Endothelial cell of umbilical vein (primary cell): ENCODE results near the gene ELF4. TPM values are rescaled to one million over a fixed set of nuclear protein-coding genes. Genes with fewer than 3 reads are reported as not detected.

Experiments
- BruUV-seq: library from RNA; stranded (reverse); fragments of 400-500 nt; replicated peaks from 2 replicates; lab custom pipeline; 2021; lab: Mats Ljungman, UMichigan
- CTCF ChIA-PET: fragments of 300-600, 350-600 bp; sonication (Branson Sonifier 250); formaldehyde crosslinking; loops from one replicate; lab custom pipeline; 2021; ENCODE audit warnings: antibody characterized with exemption, inconsistent platforms; lab: Charles Lee
- POLR2A ChIA-PET: fragments of 300-600, 350-600 bp; sonication (Branson Sonifier 250); formaldehyde crosslinking; loops from one replicate; lab custom pipeline; 2021; ENCODE audit warnings: antibody characterized with exemption, inconsistent platforms; lab: Charles Lee
- DNase-seq: peaks from one replicate; pipeline ENCODE4 v3.0.0-alpha.2; 2011; ENCODE audit warnings: low read depth, low spot score
- FAIRE-seq: peaks from 2 replicates; lab custom pipeline; 2011; peaks lifted over from hg19 to GRCh38; lab: Jason Lieb, UNC
- H2AFZ ChIP-seq: 2 replicates; pipeline ENCODE4 v1.6.0; 2012; ENCODE audit warnings: low read depth, low read length, control low read depth, inconsistent platforms
- H3K27ac ChIP-seq: 2 replicates; pipeline ENCODE4 v1.5.1; 2011; ENCODE audit warnings: low read depth, mild to moderate bottlenecking, control low read depth, low read length, moderate library complexity; ENCODE audit not compliant: insufficient read depth
- H3K27me3 ChIP-seq, 2 experiments: 2 replicates each; pipeline versions ENCODE4 v1.6.0 to v1.6.1; 2011; ENCODE audit warnings: low read length in 2 of 2, mixed read lengths in 1 of 2; ENCODE audit not compliant: control insufficient read depth in 2 of 2, insufficient read depth in 2 of 2
- H3K36me3 ChIP-seq, 2 experiments: 2 replicates in 1 of 2; 3 replicates in 1 of 2; pipeline ENCODE4 v1.5.1; 2011; ENCODE audit warnings: low read length in 2 of 2, mild to moderate bottlenecking in 1 of 2, moderate library complexity in 1 of 2; ENCODE audit not compliant: control insufficient read depth in 2 of 2, insufficient read depth in 2 of 2; ENCODE audit errors: extremely low read depth in 1 of 2
- H3K4me1 ChIP-seq: 3 replicates; pipeline ENCODE4 v1.5.1; 2011; ENCODE audit warnings: mild to moderate bottlenecking, low read length; ENCODE audit not compliant: control insufficient read depth, insufficient read depth; ENCODE audit errors: extremely low read depth
- H3K4me2 ChIP-seq: 2 replicates; pipeline ENCODE4 v1.6.1; 2011; ENCODE audit warnings: low read length, control low read depth, mixed read lengths; ENCODE audit not compliant: insufficient read depth
- H3K4me3 ChIP-seq, 3 experiments: fragments of 200-600 bp in 1 of 3; sonication (generic), shearing (Covaris generic) in 1 of 3; replicated peaks in 1 of 3; 2 replicates each; pipeline ENCODE4 v1.5.1; 2011 to 2016; ENCODE audit warnings: control low read depth in 3 of 3, low read length in 3 of 3, mild to moderate bottlenecking in 2 of 3, inconsistent platforms in 1 of 3, low read depth in 1 of 3, moderate library complexity in 1 of 3; ENCODE audit not compliant: insufficient read depth in 1 of 3
- H3K79me2 ChIP-seq: 2 replicates; pipeline ENCODE4 v1.6.0; 2012; ENCODE audit warnings: low read length, inconsistent platforms; ENCODE audit not compliant: control insufficient read depth, insufficient read depth
- H3K9ac ChIP-seq: replicated peaks from 2 replicates; pipeline ENCODE3; 2011; ENCODE audit warnings: low read length, control low read depth; ENCODE audit not compliant: insufficient read depth; ENCODE audit errors: extremely low read depth
- H3K9me1 ChIP-seq: replicated peaks from 3 replicates; pipeline ENCODE4 v1.6.0; 2011; ENCODE audit warnings: mild to moderate bottlenecking, low read length; ENCODE audit not compliant: control insufficient read depth, insufficient read depth; ENCODE audit errors: extremely low read depth
- H3K9me3 ChIP-seq: replicated peaks from 2 replicates; pipeline ENCODE4 v1.5.1; 2012; ENCODE audit warnings: low read length, inconsistent platforms; ENCODE audit not compliant: control insufficient read depth, insufficient read depth
- H4K20me1 ChIP-seq: replicated peaks from 2 replicates; pipeline ENCODE3; 2011; ENCODE audit warnings: mild to moderate bottlenecking, low read length; ENCODE audit not compliant: control insufficient read depth, insufficient read depth; ENCODE audit errors: extremely low read depth
- EZH2 ChIP-seq: IDR thresholded peaks from 2 replicates; pipeline ENCODE4 v1.6.1; 2012; ENCODE audit warnings: borderline replicate concordance, low read depth, mild to moderate bottlenecking, moderate library complexity, low read length, inconsistent platforms; ENCODE audit not compliant: severe bottlenecking
- GATA2 ChIP-seq: IDR thresholded peaks from 2 replicates; pipeline ENCODE4 v1.7.0; 2011; ENCODE audit warnings: low read depth, mild to moderate bottlenecking, moderate library complexity, mixed read lengths, low read length; ENCODE audit not compliant: insufficient read length, insufficient read depth
- JUN ChIP-seq: IDR thresholded peaks from 2 replicates; pipeline ENCODE4 v1.6.1; 2011; ENCODE audit warnings: borderline replicate concordance, low read depth; ENCODE audit not compliant: insufficient read length, insufficient read depth
- MYC ChIP-seq: IDR thresholded peaks from one replicate; pipeline ENCODE4 v1.6.1; 2011; ENCODE audit warnings: mild to moderate bottlenecking, low read depth, low read length
- POLR2AphosphoS5 ChIP-seq: IDR thresholded peaks from 2 replicates; pipeline ENCODE4 v1.6.1; 2012; ENCODE audit warnings: low read depth, mild to moderate bottlenecking, control low read depth, low read length, moderate library complexity; ENCODE audit not compliant: insufficient read depth
- dilution Hi-C: fragments of 300-500 bp; cut with MboI; formaldehyde crosslinking; loops from one replicate; pipeline ENCODE4 v1.15.0; 2019; ENCODE audit warnings: low sequenced_read_pairs; ENCODE audit not compliant: extremely low pct_ligation_motif_present
- intact Hi-C: fragments of 100-400 bp; cut with micrococcal nuclease; formaldehyde crosslinking; loops from one replicate; pipeline ENCODE4 v1.10.0; 2022
- polyA plus RNA-seq, 4 experiments: library from polyadenylated mRNA; depleted of rRNA in 3 of 4; stranded (reverse) in 3 of 4; unstranded in 1 of 4; fragments of >200 nt; gene quantifications; 2 replicates each; pipeline versions ENCODE4 v1.2.1 to v1.2.3, GENCODE V29; 2011 to 2012; ENCODE audit warnings: missing spikeins in 1 of 4
- total RNA-seq: library from RNA; stranded (reverse); gene quantifications from 2 replicates; pipeline ENCODE4 v1.2.3, GENCODE V29; 2021
- TF ChIP-seq, protein P1 (sequence below): IDR thresholded peaks from 2 replicates; pipeline ENCODE4 v1.6.1; 2011; ENCODE audit not compliant: insufficient read depth, insufficient read length
- TF ChIP-seq, protein P2 (sequence below), 2 donors: IDR thresholded peaks; 1 replicate in 1 of 2; 2 replicates in 1 of 2; pipeline ENCODE4 v1.5.1; 2011; ENCODE audit warnings: low read length in 2 of 2, mild to moderate bottlenecking in 2 of 2, moderate library complexity in 2 of 2, control low read depth in 1 of 2, inconsistent platforms in 1 of 2, low read depth in 1 of 2; ENCODE audit not compliant: insufficient read depth in 1 of 2; ENCODE audit errors: extremely low read depth in 1 of 2

The ELF4 gene
- total and polyA plus RNA-seq, 2 donors (not counting 3 experiments of a cell fraction or from before 2014, with no cell fraction given), result 31.9 to 33.4 TPM

DNA sequence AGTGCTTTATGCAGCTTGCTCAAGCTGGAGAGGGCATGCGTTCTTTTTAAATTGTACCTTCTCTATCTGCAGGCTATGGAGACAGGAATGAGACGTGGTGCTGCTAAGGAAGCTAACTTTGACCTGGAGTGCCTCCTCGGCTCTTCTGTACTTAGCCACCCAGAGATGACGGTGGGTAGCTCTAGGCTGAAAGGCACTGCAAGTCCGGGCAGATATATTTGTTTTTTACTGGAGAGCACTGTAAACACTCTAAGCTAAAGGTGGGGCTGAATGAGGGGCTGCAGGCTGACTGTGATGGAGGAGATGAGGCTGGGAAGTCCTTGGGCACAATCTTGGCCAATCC lies 12.1 kb downstream of the ELF4 start:
- FAIRE-seq, result no peak
- no peaks in the 10 kb centered on the region for H3K27me3 ChIP-seq
- peak overlapping the region; percentile 5 for H3K4me2 ChIP-seq
- dilution Hi-C loops (no loop called here), intact Hi-C loops (loop anchor here (1.0 kb wide), 1 partner anchor 8 kb away; no protein-coding TSS in a partner anchor)
- CTCF ChIA-PET, result interaction anchor here (0.9 to 2.2 kb wide), 4 partner anchors 11 to 23 kb away, joined by 4 to 9 read pairs (median 5); no protein-coding TSS in a partner anchor
- no TSS peak for BruUV-seq
- H3K4me1 ChIP-seq, result peaks cover 18% of the 10 kb centered on the region
- H3K9me1 ChIP-seq, result no peaks in the 10 kb centered on the region
- H3K4me3 ChIP-seq, result no peak overlapping the region
- POLR2A ChIA-PET, result interaction anchor here (1.2 to 1.4 kb wide), 2 partner anchors 10 to 12 kb away, joined by 4 to 5 read pairs; no protein-coding TSS in a partner anchor
- no peak for DNase-seq
- H3K9ac ChIP-seq, result no peak overlapping the region
- H3K36me3 ChIP-seq, result no peaks in the 10 kb centered on the region
- no peaks in the 10 kb centered on the region for H4K20me1 ChIP-seq
- peaks cover 63% of the 10 kb centered on the region for H3K79me2 ChIP-seq
- H3K9me3 ChIP-seq, result no peaks in the 10 kb centered on the region
- peak overlapping the region; percentile 66 for H3K27ac ChIP-seq
- TF ChIP-seq JUN (no peak), GATA2 (no peak), POLR2AphosphoS5 (no peak), MYC (no peak)
- TF ChIP-seq, protein P1, sequence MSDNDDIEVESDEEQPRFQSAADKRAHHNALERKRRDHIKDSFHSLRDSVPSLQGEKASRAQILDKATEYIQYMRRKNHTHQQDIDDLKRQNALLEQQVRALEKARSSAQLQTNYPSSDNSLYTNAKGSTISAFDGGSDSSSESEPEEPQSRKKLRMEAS, result no peak
- H2AFZ ChIP-seq, result no peak overlapping the region

DNA sequence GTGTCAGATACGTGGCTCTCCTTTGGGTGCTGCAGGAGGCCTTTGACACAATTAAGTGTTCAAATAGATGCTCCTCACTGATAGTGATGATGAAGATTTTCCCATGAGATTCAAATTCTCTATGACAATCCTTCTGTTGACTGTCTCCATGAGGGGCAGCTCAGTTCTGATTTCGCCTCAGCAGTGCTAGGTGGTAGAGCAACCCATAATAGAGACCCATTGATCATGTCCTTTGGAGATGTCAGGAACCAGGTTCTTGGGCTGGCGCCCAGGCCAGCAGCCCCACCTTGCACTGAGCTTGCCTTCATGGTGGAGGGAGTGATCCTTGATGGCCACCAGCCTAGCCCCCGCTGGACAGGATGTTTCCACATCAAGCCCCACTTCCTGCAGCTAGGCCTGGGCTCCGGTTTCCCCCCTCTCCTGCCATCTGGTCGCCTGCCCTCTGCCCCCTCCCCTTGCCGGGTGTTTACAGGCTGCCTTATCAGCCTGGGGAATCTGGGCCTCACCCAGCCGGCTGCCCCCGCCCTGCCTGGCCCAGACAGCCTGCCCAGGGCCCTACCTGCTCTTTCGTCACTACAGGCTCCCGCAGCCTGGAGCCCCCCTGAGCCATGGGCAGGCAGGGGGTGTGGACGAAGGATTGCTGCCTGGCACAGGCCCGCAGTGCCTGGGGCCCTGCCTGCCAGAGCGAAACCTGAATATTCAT lies 12.6 kb downstream of the ELF4 start:
- H3K27ac ChIP-seq, result peak overlapping the region; percentile 66
- TF ChIP-seq EZH2 (no peak), GATA2 (peak; percentile 90), POLR2AphosphoS5 (peak; percentile 67)
- TF ChIP-seq, protein P2, sequence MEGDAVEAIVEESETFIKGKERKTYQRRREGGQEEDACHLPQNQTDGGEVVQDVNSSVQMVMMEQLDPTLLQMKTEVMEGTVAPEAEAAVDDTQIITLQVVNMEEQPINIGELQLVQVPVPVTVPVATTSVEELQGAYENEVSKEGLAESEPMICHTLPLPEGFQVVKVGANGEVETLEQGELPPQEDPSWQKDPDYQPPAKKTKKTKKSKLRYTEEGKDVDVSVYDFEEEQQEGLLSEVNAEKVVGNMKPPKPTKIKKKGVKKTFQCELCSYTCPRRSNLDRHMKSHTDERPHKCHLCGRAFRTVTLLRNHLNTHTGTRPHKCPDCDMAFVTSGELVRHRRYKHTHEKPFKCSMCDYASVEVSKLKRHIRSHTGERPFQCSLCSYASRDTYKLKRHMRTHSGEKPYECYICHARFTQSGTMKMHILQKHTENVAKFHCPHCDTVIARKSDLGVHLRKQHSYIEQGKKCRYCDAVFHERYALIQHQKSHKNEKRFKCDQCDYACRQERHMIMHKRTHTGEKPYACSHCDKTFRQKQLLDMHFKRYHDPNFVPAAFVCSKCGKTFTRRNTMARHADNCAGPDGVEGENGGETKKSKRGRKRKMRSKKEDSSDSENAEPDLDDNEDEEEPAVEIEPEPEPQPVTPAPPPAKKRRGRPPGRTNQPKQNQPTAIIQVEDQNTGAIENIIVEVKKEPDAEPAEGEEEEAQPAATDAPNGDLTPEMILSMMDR (IDR thresholded peaks at IDR 0.05; ENCODE audit: extremely low read depth in 1 of 2, insufficient read depth in 1 of 2, low read depth in 1 of 2, low read length in 2 of 2), result no peak
- ChIA-PET CTCF (interaction anchor here (0.7 to 2.2 kb wide), 5 partner anchors 12 to 37 kb away, joined by 4 to 9 read pairs (median 4); no protein-coding TSS in a partner anchor), POLR2A (interaction anchor here (1.2 to 1.4 kb wide), 2 partner anchors 10 to 12 kb away, joined by 4 to 5 read pairs; no protein-coding TSS in a partner anchor)
- H3K9ac ChIP-seq, result no peak overlapping the region
- H3K9me1 ChIP-seq, result no peaks in the 10 kb centered on the region
- dilution Hi-C loops (no loop called here), intact Hi-C loops (loop anchor here (1.0 kb wide), 2 partner anchors 9 to 12 kb away; no protein-coding TSS in a partner anchor)
- peaks cover 19% of the 10 kb centered on the region for H3K4me1 ChIP-seq
- FAIRE-seq (peak; percentile 88), DNase-seq (peak; percentile 87)
- peak overlapping the region; percentile 5 for H3K4me2 ChIP-seq
- H3K36me3 ChIP-seq, result no peaks in the 10 kb centered on the region
- H3K9me3 ChIP-seq, result no peaks in the 10 kb centered on the region
- no TSS peak for BruUV-seq
- H3K4me3 ChIP-seq, result no peak overlapping the region
- H3K27me3 ChIP-seq, result no peaks in the 10 kb centered on the region
- no peak overlapping the region for H2AFZ ChIP-seq
- H4K20me1 ChIP-seq, result no peaks in the 10 kb centered on the region
- peaks cover 63% of the 10 kb centered on the region for H3K79me2 ChIP-seq
